GM20000 (cell line): ENCODE results near the gene CLIC5.

Source experiments
- DNase-seq: peaks from one replicate; pipeline ENCODE4 v3.0.0; 2012; ENCODE audit warnings: low spot score
- CTCF ChIP-seq: IDR thresholded peaks from 2 replicates; pipeline ENCODE4 v1.5.1; 2012; ENCODE audit warnings: mild to moderate bottlenecking, control low read depth; ENCODE audit errors: extremely low read depth, missing control alignments

Gene CLIC5

GRCh38 chr6:45832063-45832462 lies 183.6 kb downstream of the CLIC5 start:
- TF ChIP-seq CTCF: no peak
- DNase-seq: no peak
